ENCODE results near the gene COX8C. TPM values are rescaled to one million over a fixed set of nuclear protein-coding genes. Genes with fewer than 3 reads are reported as not detected.

The COX8C gene
- total and polyA plus RNA-seq, 7 donors: 0.35 to 0.54 TPM; not detected in 5

- H3K4me1 ChIP-seq: peaks cover 27% of the 10 kb centered on the region
- H3K27ac ChIP-seq: peak within 1 kb of the TSS; percentile 97
- peak within 1 kb of the TSS; percentile 95 for H3K4me3 ChIP-seq
- ATAC-seq (peak; percentile 98 to 99 (median 99)), DNase-seq (peak; percentile 97 to 98)
- intact Hi-C loops (cut with DNase I): loop anchor here (10.0 kb wide), 2 partner anchors 128 to 218 kb away; partner anchors contain the start of genes GON7 (in 1 of the 2), ITPK1 (in 1 of the 2) and UBR7 (in 1 of the 2)
- H3K36me3 ChIP-seq (ENCODE audit: insufficient read depth in 1 of 2, low read depth in 1 of 2): peaks cover 0 to 7% of the 10 kb centered on the region in 2 donors
- H3K27me3 ChIP-seq (ENCODE audit: insufficient read depth in 3 of 3, low read length in 2 of 3): no peaks in the 10 kb centered on the region
- 0% methylated on average over 61 to 74 of the region's 74 CpGs for WGBS, 3 donors
- TF ChIP-seq CTCF (IDR thresholded peaks at IDR 0.05): peak; percentile 18
- H3K9me3 ChIP-seq: peaks cover 6% of the 10 kb centered on the region
Measured at GRCh38 chr14:93332853-93333630, 13.9 kb upstream of the COX8C start, which contains the start of gene BTBD7. Gene BTBD7 (minus strand): TSS chr14:93333036. CDS start chr14:93296051, 36,985 bp downstream.

- intact Hi-C loops (cut with DNase I): loop anchor here (10.0 kb wide), 2 partner anchors 129 to 219 kb away; partner anchors contain the start of genes GON7 (in 1 of the 2), ITPK1 (in 1 of the 2) and UBR7 (in 1 of the 2)
- 5 to 7% (median 5%) methylated on average over 7 of the region's 7 CpGs for WGBS, 3 donors
- DNase-seq (no peak), ATAC-seq (no peak)
- H3K4me1 ChIP-seq: peaks cover 27% of the 10 kb centered on the region
- peak overlapping the region; percentile 97 for H3K27ac ChIP-seq
- H3K9me3 ChIP-seq: peaks cover 6% of the 10 kb centered on the region
- no peaks in the 10 kb centered on the region for H3K27me3 ChIP-seq (ENCODE audit: insufficient read depth in 3 of 3, low read length in 2 of 3)
- TF ChIP-seq CTCF (IDR thresholded peaks at IDR 0.05): no peak
- peaks cover 0 to 7% of the 10 kb centered on the region in 2 donors for H3K36me3 ChIP-seq (ENCODE audit: insufficient read depth in 1 of 2, low read depth in 1 of 2)
- peak overlapping the region; percentile 95 for H3K4me3 ChIP-seq
Measured at GRCh38 chr14:93333631-93334103, 13.3 kb upstream of the COX8C start.

- DNase-seq (no peak), ATAC-seq (no peak)
- Histone ChIP-seq H3K27ac (no peak overlapping the region), H3K4me1 (peaks cover 5% of the 10 kb centered on the region), H3K4me3 (no peak overlapping the region), H3K9me3 (peaks cover 6% of the 10 kb centered on the region), H3K27me3 (ENCODE audit: insufficient read depth in 3 of 3, low read length in 2 of 3) (no peaks in the 10 kb centered on the region), H3K36me3 (ENCODE audit: insufficient read depth in 1 of 2, low read depth in 1 of 2) (peaks cover 0 to 7% of the 10 kb centered on the region in 2 donors)
- intact Hi-C loops (cut with DNase I): loop anchor here (10.0 kb wide), 2 partner anchors 132 to 222 kb away; partner anchors contain the start of genes GON7 (in 1 of the 2), ITPK1 (in 1 of the 2) and UBR7 (in 1 of the 2)
- 92 to 97% (median 96%) methylated on average over 4 of the region's 4 CpGs for WGBS, 3 donors
- no peak for TF ChIP-seq CTCF (IDR thresholded peaks at IDR 0.05)
Measured at GRCh38 chr14:93337143-93337753, 9.7 kb upstream of the COX8C start.

GRCh38 chr14:93337884-93338283 lies 9.1 kb upstream of the COX8C start:
- Histone ChIP-seq H3K36me3 (ENCODE audit: insufficient read depth in 1 of 2, low read depth in 1 of 2) (peaks cover 0 to 7% of the 10 kb centered on the region in 2 donors), H3K4me1 (peaks cover 5% of the 10 kb centered on the region), H3K9me3 (peaks cover 6% of the 10 kb centered on the region), H3K4me3 (no peak overlapping the region), H3K27me3 (ENCODE audit: insufficient read depth in 3 of 3, low read length in 2 of 3) (no peaks in the 10 kb centered on the region), H3K27ac (no peak overlapping the region)
- WGBS, 3 donors: 97 to 99% (median 97%) methylated on average over 7 of the region's 7 CpGs
- intact Hi-C loops (cut with DNase I): loop anchor here (10.0 kb wide), 2 partner anchors 133 to 223 kb away; partner anchors contain the start of genes GON7 (in 1 of the 2), ITPK1 (in 1 of the 2) and UBR7 (in 1 of the 2)
- TF ChIP-seq CTCF (IDR thresholded peaks at IDR 0.05): no peak
- DNase-seq (no peak), ATAC-seq (no peak)
